GM13977 (cell line): ENCODE results near the gene INPP4A.

Source experiments
- DNase-seq: peaks from one replicate; pipeline ENCODE4 v3.0.0; 2012; ENCODE audit warnings: low spot score
- CTCF ChIP-seq: IDR thresholded peaks from 2 replicates; pipeline ENCODE4 v1.5.1; 2012; ENCODE audit warnings: mild to moderate bottlenecking, control low read depth; ENCODE audit not compliant: insufficient read depth; ENCODE audit errors: extremely low read depth, missing control alignments
- in situ Hi-C: fragments of 300-500 bp; cut with MboI; formaldehyde crosslinking; loops from one replicate; pipeline ENCODE4 v1.12.0; 2022; ENCODE audit warnings: low sequenced_read_pairs, low pct_unique_long_range_greater_than_20kb, mixed read lengths, inconsistent platforms; ENCODE audit not compliant: unreplicated experiment

INPP4A gene

DNA sequence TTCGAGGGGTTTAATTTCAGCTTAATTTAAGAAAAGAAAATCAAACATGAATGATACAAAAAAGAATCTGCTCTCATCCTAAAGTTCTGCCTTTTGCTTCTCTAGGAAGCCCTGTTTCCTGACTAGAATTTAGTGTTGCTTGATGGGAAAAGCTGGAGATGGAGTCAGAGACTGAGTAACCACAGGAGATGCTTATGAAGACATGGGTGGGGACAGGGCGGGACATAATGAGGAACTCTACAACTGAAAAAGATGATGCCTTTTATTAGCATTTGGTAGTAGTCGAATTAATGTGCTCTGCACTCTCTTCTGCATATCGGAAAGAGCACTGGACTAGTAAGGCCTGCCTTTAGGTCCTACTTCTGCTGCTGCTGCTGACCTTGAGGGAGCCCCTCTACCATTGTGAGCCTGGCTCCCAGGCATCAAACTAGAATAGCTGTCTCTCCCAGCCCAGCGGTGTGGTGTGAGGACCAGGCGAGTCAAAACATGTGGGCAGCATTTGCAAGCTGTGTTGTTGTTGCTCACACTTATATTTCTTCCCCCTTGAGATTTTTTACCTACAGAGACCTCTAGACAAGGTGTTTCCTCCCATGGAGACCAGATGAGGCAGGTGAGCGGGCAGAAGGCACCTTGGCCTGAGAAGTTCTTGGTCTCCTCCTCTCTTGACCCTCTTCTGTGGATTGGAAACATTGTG lies 61.5 kb downstream of the INPP4A start:
- TF ChIP-seq CTCF: no peak
- in situ Hi-C loops: no loop called here
- DNase-seq: no peak

DNA sequence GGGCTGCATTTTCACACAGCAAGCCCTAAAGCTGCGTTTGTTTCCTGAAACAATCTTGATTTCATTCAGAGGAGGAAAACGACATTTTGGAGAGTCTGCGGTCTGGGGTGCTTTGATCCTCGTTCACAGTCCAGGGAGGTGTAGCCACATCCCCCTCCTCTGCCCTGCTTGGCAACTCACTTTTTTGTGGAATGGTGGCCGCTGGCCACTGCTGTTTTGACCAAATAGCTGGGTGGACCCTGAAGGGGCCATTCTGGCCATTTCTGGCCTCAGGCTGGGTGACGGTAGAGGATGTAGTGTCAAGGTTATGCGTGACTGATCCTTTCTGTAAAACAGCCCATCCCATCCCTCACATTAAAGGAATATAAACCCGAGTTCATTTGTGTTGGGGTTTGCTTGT lies 62.2 kb downstream of the INPP4A start:
- in situ Hi-C loops: no loop called here
- TF ChIP-seq CTCF: no peak
- no peak for DNase-seq

DNA sequence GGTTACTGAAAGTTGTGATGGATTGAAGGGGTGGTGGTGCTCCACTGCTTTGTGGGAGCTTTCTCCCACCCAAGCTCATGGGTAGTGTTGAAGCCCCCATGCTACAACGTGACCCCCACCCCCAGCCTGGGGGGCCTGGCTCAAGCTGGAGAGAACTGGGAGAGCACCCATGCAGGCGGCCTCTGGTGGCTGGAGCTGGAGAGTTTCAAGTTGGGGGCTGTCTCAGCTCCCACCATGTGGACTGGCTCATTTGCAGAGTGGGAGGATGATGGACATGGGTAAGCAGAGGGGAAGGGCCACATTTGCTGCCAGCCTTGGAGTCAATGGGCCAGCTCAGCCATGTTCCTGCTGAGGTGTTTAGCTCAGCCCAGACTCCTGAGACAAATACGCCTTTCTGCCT lies 62.8 kb downstream of the INPP4A start:
- in situ Hi-C loops: no loop called here
- no peak for TF ChIP-seq CTCF

DNA sequence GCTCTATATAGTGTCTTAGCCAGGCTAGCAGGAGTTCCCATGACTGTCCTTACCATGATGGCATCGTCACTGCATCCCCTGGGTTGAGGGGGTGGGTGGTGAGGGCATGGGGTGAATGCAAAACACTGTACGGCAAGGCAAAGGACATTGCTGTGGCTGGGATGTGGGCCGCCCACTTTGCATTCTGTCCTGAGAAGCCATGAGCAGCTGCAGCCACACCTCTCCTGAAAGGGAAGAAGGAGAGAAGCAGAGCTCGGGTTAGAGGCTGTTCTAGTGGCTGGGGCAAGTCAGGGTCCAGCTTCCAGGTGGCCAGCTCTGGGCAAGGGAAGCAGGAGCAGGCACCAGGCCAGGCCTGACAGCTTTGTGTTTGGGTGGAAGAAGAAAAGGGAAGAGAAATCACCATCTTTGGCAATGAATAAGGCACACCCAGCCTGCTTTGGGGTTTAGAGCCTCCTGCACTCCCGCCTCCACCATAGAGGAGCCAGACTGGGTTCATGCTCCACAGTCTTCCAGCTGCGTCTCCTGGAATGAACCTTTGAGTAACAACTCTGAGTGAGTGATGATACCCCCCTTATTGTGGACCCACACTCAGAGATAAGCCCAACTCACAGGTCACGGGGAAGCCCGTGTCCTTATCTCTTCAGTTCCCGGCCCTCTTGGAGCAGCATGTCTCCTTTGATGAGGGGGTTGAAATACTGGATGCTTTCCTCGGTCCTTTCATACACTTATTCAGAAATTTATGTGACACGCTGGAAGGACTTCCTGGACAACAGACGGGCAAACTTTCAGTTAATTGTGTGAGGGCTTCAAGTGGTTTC lies 63.4 kb downstream of the INPP4A start:
- in situ Hi-C loops: no loop called here
- no peak for TF ChIP-seq CTCF
- DNase-seq: no peak

More for the DNA sequence above, 62.8 kb downstream of the INPP4A start:
- DNase-seq: no peak

GRCh38 chr2:98508709-98509066 lies 64.0 kb downstream of the INPP4A start:
- no peak for TF ChIP-seq CTCF

DNA sequence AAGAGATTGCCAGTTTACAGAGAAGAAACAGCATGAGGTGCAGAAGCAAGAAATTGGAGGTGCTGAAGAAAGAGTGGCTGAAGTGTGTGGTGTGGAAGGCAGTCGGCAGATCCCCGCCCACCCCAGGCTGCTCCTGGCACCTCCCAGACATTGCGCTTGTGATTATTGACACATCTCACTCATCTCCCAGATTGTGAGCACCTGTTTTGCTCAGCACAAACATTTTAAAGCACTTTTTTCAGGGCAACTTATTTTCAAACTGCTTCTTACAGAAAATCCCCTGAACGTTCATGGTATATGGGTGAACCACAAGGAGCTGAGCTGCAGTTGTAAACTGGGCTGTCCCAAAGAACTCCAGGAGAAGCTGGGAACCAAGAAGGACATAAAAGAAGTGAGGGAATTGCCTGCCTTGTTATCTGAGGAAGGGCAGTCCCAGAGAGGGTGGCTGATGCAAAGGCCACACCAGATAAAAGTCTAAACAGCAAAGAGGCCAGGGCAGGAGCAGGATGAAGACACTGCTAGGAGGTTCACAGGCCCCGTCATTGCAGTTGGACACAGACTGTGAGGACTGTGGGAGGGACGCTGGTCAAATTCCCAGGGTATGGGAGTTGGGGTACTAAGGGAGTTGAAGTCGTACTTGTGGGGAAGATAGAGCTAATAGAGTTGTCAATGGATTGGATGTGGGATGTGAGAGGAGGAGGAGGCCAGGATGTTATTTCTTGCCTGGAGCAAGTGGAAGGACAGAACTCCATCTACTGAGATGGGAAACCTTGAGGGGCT lies 65.1 kb downstream of the INPP4A start:
- in situ Hi-C loops: loop anchor here (10.0 kb wide), 1 partner anchor 95 kb away; no protein-coding TSS in a partner anchor
- no peak for DNase-seq
- TF ChIP-seq CTCF: no peak

More at GRCh38 chr2:98508709-98509066, 64.0 kb downstream of the INPP4A start:
- DNase-seq: no peak
- in situ Hi-C loops: no loop called here
